Activated CD4-positive, alpha-beta T cell treated with anti-CD3 and anti-CD28 coated beads, Interleukin-2, amount 50 U/mL, for 1 hour (primary cell): Measurements from ENCODE around the gene GRHL1.
A peak's percentile ranks its signal among the peaks of the same experiment; 100 is the strongest.
"Not testable (repeated sequence)": the region's sequence is repeated elsewhere in the genome, so short reads cannot be mapped to it uniquely, and the experiment has no call there.

Experiments used
- DNase-seq: peaks from one replicate; pipeline ENCODE4 v3.0.0-alpha.2; 2020

The GRHL1 gene

GRCh38 chr2:10030311-10030736 is 78.8 kb downstream of the GRHL1 start:
- DNase-seq, result no peak

- not testable (repeated sequence) for DNase-seq
Observed at GRCh38 chr2:10030798-10031197, 79.3 kb downstream of the GRHL1 start.

GRCh38 chr2:10031886-10032745 is 80.6 kb downstream of the GRHL1 start:
- no peak for DNase-seq

GRCh38 chr2:10032746-10033105 is 81.2 kb downstream of the GRHL1 start:
- no peak for DNase-seq

- DNase-seq, result no peak
Observed at GRCh38 chr2:10033251-10034006, 81.9 kb downstream of the GRHL1 start.

- no peak for DNase-seq
Observed at GRCh38 chr2:10034333-10035052, 83.0 kb downstream of the GRHL1 start.

- no peak for DNase-seq
Observed at GRCh38 chr2:10035053-10035422, 83.5 kb downstream of the GRHL1 start.

GRCh38 chr2:10035633-10036032 is 84.1 kb downstream of the GRHL1 start:
- no peak for DNase-seq

- peak; percentile 52 for DNase-seq
Observed at GRCh38 chr2:10036095-10036884, 84.8 kb downstream of the GRHL1 start.

GRCh38 chr2:10038123-10038522 is 86.6 kb downstream of the GRHL1 start:
- DNase-seq, result no peak

GRCh38 chr2:10038716-10039115 is 87.2 kb downstream of the GRHL1 start:
- no peak for DNase-seq

- DNase-seq, result no peak
Observed at GRCh38 chr2:10039658-10040410, 88.3 kb downstream of the GRHL1 start.

- DNase-seq, result no peak
Observed at GRCh38 chr2:10041711-10042110, 90.2 kb downstream of the GRHL1 start.

GRCh38 chr2:10042301-10043161 is 91.0 kb downstream of the GRHL1 start:
- DNase-seq, result peak; percentile 46

GRCh38 chr2:10043256-10043905 is 91.9 kb downstream of the GRHL1 start, which contains the start of gene KLF11:
KLF11 (plus strand) TSS chr2:10043550; CDS start chr2:10043717, 167 bp downstream.
- peak; percentile 80 for DNase-seq

- peak; percentile 87 for DNase-seq
Observed at GRCh38 chr2:10043906-10044601, 92.6 kb downstream of the GRHL1 start.

GRCh38 chr2:10045561-10046355 is 94.3 kb downstream of the GRHL1 start:
- no peak for DNase-seq

- DNase-seq, result no peak
Observed at GRCh38 chr2:10046931-10047330, 95.4 kb downstream of the GRHL1 start.
